HG02973 (cell line): ENCODE results near the gene OBI1.

Experiments
- ATAC-seq: cut with Tn5 transposase; IDR thresholded peaks from one replicate; pipeline ENCODE4 v1.9.1; 2021; ENCODE audit warnings: moderate library complexity; ENCODE audit not compliant: unreplicated experiment

The OBI1 gene

GRCh38 chr13:78604782-78605611 lies 54.0 kb downstream of the OBI1 start:
- no peak for ATAC-seq

GRCh38 chr13:78603240-78603957 lies 55.6 kb downstream of the OBI1 start, which contains the start of gene POU4F1:
Gene POU4F1 (minus strand): TSS chr13:78603552. CDS start chr13:78603326, 226 bp downstream.
- peak; percentile 90 for ATAC-seq

- ATAC-seq = peak; percentile 15
These were observed 56.3 kb downstream of the OBI1 start for GRCh38 chr13:78602561-78603239.

- no peak for ATAC-seq
These were observed 56.9 kb downstream of the OBI1 start for GRCh38 chr13:78601874-78602560.

DNA sequence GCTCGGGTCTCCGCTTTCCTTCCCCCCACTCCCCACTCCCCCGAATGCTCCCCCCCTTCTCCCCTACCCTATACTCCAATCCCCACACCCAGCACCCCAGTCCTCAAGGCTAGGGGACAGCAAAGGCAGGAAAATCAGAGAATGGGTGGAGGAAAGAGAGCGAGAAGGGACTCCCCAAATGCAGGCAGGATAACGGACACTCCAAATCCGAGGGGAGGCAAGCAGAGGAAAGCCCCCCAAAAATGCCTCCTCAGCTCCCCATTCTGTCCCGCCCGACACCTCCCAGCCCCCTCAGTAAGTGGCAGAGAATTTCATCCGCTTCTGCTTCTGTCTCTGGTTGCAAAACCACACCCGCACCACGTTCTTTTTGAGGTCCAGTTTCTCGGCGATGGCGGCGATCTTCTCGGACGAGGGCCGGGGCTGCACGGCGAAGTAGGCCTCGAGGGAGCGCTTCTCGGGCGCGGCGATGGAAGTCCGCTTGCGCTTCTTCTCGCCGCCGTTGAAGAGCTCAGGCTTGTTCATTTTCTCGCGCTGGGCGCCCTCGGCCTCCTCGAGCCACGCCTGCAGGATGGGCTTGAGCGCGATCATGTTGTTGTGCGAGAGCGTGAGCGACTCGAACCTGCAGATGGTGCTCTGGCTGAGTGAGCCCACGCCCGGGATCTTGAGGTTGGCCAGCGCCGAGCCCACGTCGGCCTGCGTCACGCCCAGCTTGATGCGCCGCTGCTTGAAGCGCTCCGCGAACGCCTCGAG lies 57.7 kb downstream of the OBI1 start:
- ATAC-seq = no peak

DNA sequence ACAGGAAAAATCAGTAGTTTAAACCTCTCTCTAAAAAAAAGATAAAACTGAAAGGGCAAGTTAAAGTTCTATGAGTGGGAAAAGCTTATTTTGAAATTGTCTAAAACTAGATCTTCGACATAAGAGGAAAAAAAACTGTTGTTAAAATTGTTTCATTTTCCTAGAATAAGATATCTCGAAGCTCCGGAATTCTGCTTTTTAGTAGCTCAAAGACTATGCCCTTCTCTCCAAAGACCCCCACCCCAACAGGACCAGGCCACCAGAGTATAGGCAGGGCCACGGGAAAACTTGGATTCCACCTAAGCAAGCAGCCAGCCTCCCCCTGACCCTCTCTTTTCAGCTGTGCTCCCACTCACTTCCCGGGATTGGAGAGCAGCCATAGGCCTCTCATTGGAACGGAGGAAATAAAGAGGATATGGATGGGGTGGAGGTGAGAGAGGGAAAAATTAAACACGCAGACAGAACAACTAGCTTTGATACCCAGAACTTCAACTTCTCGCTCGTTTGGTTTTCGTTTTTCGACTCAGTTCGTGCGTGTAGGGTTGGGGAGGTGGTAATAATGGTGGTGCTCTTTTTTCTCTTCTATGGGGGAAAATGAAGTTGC lies 58.6 kb downstream of the OBI1 start:
- ATAC-seq = no peak

DNA sequence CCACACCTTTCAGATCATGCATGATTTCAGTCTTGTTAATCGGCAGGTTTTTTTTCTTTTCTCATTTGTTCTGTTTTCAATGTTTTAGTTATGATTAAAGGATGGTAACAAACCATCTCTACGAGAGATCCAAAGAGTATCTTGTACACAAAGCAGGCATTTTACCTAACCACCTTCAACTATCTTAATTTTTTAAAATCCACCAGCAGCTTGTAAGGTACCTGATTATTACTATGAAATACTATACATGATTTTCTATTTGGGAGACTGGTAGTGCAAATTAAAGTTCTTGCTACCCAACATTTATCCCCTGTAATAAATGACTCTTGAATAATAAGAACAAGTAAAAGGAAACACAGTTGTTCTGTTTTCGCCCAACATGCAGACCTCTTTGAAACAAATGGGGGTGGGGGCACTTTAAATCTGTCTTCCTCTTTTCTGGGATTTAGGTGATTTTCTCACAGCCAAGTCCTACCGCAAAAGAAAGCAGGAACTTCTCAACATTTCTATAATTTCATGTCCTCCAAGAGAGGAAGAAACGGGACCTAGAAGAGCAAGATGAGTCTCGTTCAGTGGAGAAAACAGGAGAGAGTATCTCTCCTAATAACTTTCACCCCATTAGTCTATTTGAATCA lies 59.2 kb downstream of the OBI1 start:
- ATAC-seq = no peak

DNA sequence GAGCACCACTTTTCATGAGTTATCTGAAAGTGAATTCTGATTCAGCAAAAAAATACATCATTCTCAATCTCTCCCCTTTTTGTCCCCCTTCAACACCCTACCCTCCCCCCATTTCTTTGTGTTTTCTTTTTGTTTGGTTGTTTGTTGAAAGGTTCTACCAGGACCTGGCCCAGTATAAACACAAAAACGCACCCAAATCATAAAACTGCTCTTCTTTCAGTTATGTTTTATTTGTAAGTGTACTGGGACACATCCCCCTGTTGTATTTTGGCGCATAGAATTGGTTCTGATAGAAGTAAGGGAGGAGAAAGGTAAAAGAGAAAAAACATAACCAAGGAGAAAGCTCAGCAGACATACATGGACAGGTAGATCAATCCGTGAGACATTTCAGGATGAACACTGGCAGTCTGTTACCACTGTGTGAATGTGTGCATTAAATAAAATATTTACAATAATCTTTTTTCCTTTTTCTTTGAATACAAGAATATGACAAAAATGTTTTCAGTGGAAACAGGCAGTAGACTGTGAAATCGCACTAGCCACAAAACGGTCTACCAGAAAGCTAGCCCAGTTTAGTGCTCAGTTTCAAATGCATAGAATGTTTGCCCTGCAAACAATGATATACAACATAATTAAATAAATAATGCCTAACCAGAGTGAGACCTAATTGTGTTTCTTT lies 59.9 kb downstream of the OBI1 start:
- no peak for ATAC-seq

DNA sequence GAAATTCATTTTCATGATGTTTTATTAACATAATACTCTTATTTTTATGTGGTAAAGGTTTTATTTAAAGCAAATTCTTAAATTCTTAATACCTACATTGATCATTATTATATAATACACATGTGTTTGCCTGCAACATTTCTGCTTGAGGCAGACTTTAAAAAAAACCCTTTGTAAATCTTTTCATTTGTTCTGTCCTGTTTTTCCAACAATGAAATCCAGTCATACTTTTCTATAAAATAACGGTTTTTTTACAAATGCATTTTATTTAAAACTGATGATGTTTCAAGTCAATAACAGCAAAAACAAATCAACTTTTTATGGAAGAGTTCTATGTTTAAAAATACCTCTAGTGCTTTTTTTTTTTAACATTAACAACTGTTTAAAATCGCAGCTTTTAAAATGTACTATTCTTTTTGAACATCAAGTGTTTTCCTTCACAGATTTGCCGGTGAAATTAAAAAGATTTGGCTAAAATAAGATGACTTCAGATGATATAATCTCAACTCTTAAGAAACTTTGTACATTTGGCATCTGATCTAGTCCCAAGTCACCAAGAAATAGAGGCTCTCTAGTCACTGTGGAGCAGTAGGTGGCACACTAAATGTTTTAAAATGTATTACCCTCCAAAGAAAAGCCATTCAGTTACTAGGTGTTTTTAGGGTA lies 60.7 kb downstream of the OBI1 start:
- no peak for ATAC-seq

GRCh38 chr13:78597602-78597932 lies 61.4 kb downstream of the OBI1 start:
- no peak for ATAC-seq

- no peak for ATAC-seq
These were observed 62.0 kb downstream of the OBI1 start for GRCh38 chr13:78596736-78597601.

GRCh38 chr13:78596399-78596735 lies 62.6 kb downstream of the OBI1 start:
- no peak for ATAC-seq

DNA sequence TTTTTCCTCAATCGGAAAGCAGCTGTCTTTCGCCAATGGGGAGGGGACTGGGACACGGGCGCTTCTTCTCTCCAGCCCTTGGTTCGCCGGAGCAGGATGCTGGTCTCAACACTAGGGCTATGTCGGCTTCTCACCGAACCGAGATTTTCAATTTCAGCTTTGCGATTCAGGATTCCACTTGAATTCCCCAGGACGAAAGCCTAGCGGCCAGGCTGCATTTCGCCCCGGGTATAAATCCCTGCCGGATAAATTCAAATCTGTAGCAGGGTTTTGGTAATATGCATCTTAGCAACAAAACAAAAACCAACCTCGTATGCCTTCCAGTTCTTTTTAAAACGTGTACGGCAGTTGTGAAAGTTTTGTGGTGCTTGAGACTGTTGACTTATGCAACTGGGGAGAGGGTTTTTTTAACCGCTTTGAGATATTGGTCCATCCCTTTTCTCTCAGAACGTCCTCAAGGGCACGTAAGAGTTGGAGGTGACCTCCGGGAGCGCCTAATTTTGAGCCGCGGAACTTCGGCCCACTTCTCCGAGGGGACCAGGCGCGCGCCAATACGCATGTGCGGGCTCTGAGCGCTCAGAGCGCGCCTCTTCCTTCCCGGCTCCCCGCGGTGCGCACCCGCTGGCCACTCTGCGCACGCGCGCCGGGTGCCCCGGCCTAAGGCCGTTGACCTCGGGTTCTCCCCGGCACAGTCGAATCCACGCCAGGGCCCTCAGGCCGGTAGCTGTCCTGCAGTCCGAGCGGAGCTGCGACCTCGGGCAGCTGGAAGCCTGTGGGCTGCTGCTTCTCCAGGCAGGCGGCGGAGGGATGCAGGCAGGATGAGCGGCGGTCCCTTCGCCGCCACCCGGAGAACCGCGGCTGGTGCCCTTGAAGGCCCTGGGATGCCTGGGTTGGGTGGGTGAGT lies 63.2 kb downstream of the OBI1 start:
- peak; percentile 55 for ATAC-seq

- no peak for ATAC-seq
These were observed 64.4 kb downstream of the OBI1 start for GRCh38 chr13:78594456-78594975.

DNA sequence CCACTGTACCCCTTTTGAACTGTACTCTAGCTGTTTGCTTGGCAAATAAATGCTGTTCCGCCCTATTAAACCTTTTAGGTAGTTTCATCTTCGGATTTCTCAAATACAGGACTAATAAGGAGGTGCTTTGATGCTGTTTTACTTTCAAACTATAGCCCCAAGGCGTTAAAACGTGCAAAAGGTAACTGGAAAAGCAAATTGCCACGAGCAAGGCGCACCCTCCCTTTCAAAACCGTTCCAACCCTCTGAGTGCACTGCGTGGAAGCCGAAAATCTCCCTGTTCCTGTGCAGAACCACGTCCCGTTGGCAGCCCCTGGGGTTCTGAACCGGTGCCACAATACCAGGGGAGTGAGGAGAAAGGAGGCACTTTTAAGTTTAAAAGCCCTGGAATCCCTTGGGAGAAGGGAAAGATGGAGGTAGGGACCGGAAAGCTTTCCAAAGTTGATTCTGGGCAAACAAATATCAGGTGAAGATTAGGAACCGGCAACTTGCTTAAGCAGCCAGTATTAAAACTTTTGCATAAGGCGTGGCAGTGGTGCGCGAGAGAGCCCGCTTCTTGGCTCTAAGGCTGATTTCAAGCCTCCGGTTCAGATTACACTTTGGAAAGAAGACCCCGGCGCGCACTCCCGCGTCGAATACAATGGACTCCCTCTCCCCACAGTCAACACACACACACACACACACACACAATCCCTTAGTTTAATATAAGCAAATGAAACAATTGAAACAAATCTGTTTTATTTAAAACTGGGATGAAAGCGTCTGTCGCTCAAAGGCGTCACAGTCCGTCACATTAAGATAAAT lies 65.1 kb downstream of the OBI1 start:
- ATAC-seq = no peak

DNA sequence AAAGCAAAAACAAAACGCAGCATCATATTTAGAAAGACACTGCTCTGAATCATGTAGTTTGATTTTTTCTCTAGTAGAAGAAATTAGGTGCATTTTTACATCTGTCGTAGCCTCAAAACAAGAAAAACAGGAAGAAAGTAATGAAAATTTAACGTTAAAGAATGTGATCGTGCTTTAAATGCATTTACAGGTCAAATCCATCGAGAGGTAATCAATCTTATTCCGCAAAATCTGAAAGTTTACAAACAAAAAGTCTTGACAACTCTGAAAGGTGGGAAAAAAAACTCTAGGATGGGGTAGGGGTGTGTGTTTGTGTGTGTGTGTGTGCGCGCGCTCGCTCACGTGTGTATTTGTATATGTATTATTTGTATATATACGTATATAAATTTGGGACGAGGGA lies 65.8 kb downstream of the OBI1 start:
- ATAC-seq = no peak
